ENCODE measurements around the gene NLRC5. TPM values are rescaled to one million over a fixed set of nuclear protein-coding genes. Genes with fewer than 3 reads are reported as not detected.
A peak's percentile ranks its signal among the peaks of the same experiment; 100 is the strongest.

NLRC5 gene
- total RNA-seq, 1 donor from 2014 or later: 44.9 TPM

DNA sequence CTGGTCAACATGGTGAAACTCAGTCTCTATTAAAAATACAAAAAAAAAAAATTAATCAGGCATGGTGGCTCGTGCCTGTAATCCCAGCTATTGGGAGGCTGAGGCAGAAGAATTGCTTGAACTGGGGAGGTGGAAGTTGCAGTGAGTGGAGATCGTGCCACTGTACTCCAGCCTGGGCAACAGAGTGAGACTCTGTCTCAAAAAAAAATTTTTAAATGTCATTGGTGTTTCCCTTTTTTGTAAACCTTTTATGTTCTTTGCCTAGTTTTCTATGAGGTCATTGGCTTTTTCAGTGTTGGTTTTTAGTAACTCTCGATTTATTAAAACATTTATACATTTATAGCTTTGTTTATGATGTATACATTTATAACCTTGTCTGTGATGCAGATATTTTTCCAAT, 18.2 kb downstream of the NLRC5 start:
- Histone ChIP-seq H3K4me1 (peaks cover 4% of the 10 kb centered on the region), H3K27me3 (no peaks in the 10 kb centered on the region), H3K4me3 (no peak overlapping the region), H3K27ac (no peak overlapping the region), H3K9me3 (no peaks in the 10 kb centered on the region), H3K36me3 (peaks cover 8% of the 10 kb centered on the region)
- TF ChIP-seq, protein P1, sequence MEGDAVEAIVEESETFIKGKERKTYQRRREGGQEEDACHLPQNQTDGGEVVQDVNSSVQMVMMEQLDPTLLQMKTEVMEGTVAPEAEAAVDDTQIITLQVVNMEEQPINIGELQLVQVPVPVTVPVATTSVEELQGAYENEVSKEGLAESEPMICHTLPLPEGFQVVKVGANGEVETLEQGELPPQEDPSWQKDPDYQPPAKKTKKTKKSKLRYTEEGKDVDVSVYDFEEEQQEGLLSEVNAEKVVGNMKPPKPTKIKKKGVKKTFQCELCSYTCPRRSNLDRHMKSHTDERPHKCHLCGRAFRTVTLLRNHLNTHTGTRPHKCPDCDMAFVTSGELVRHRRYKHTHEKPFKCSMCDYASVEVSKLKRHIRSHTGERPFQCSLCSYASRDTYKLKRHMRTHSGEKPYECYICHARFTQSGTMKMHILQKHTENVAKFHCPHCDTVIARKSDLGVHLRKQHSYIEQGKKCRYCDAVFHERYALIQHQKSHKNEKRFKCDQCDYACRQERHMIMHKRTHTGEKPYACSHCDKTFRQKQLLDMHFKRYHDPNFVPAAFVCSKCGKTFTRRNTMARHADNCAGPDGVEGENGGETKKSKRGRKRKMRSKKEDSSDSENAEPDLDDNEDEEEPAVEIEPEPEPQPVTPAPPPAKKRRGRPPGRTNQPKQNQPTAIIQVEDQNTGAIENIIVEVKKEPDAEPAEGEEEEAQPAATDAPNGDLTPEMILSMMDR (IDR thresholded peaks at IDR 0.05): no peak
- ATAC-seq: no peak
- DNase-seq: no peak
- intact Hi-C loops (cut with DNase I): no loop called here

DNA sequence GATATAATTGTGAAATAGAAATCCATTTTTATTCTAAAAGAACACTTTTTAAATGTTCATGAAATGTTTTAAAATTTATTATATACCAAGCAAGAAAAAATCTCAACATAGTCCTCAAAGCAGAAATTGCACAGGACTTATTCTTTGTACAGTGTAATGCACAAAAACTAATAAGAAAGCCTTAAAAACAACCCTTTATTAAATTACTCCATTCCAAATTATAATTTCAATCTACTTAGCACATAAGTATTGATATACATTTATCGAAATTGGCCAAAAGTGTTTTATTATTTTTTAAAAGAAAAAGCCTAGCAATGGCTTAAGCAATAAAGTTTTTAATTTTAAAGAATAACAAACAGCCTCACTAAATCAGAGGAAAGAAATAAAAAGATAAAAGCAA, 19.1 kb downstream of the NLRC5 start:
- H3K4me3 ChIP-seq: no peak overlapping the region
- H3K9me3 ChIP-seq: no peaks in the 10 kb centered on the region
- TF ChIP-seq, protein P1 (IDR thresholded peaks at IDR 0.05): no peak
- no peaks in the 10 kb centered on the region for H3K27me3 ChIP-seq
- H3K36me3 ChIP-seq: peaks cover 8% of the 10 kb centered on the region
- no peak for DNase-seq
- ATAC-seq: no peak
- no peak overlapping the region for H3K27ac ChIP-seq
- peaks cover 4% of the 10 kb centered on the region for H3K4me1 ChIP-seq
- intact Hi-C loops (cut with DNase I): no loop called here

DNA sequence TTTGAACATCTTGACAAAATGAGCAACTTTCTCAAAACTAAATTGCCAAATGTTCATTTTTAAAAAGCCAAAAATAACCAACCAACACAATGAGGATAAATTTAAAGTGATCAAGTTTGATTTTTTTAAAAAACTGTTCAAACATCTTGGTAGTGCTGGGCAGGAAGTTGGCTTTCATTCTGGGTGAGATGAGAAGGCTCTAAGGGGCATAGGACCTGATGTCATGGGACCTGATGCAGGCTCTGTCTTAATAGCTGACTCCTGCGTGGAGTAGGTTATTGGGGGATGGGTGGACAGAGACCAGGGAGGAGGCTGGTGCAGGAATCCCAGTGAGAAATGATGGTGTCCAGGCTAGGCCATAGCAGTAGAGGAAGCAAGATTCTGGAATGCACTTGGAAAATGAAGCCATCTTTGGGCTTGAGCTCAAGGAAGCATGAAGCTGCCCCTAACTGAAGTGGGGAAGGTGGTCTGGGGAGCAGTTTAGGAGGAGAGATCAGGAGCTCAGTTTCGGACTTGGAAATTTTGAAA, 20.4 kb downstream of the NLRC5 start:
- Histone ChIP-seq H3K27ac (no peak overlapping the region), H3K4me1 (peaks cover 12% of the 10 kb centered on the region), H3K36me3 (peaks cover 4% of the 10 kb centered on the region), H3K27me3 (no peaks in the 10 kb centered on the region), H3K9me3 (no peaks in the 10 kb centered on the region), H3K4me3 (no peak overlapping the region)
- ATAC-seq: no peak
- no peak for DNase-seq
- TF ChIP-seq, protein P1 (IDR thresholded peaks at IDR 0.05): no peak
- intact Hi-C loops (cut with DNase I): no loop called here

DNA sequence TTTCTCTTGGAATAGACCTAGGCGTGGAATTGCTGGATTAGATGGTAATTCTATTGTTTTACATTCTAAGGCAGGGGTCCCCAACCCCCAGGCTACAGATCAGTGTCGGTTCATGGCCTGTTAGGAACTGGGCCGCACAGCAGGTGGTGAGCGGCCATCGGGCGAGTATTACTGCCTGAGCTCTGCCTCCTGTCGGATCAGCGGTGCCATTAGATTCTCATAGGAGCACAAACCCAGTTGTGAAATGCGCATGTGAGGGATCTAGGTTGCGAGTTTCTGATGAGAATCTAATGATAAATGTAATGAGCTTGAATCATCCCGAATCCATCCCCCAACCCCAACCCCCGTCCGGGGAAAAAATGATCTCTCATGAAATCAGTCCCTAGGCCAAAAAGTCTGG, 23.0 kb downstream of the NLRC5 start:
- Histone ChIP-seq H3K9me3 (no peaks in the 10 kb centered on the region), H3K27me3 (no peaks in the 10 kb centered on the region), H3K4me1 (peaks cover 18% of the 10 kb centered on the region), H3K27ac (no peak overlapping the region), H3K4me3 (no peak overlapping the region), H3K36me3 (no peaks in the 10 kb centered on the region)
- ATAC-seq: no peak
- TF ChIP-seq, protein P1 (IDR thresholded peaks at IDR 0.05): no peak
- intact Hi-C loops (cut with DNase I): no loop called here
- DNase-seq: no peak

DNA sequence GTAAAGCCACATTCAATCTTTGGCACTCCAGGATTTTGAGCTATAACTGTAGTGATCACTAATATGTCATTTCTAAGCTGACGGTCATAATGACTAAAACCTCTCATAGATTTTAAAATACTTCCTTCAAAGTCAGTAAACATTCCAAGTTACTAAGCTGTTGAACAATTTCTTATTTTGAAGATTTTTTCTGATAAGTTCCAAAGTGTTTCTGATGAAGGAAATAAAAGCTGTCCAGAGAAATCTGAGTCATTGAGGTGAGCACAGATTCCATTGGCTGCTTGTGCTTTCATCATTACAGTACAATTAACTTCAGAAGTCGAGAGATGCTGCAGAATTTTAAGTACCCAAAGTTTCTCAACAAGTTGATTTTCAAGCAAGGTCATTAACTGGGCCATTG, 23.9 kb downstream of the NLRC5 start:
- Histone ChIP-seq H3K4me1 (peaks cover 18% of the 10 kb centered on the region), H3K27ac (no peak overlapping the region), H3K36me3 (peaks cover 4% of the 10 kb centered on the region), H3K4me3 (no peak overlapping the region), H3K27me3 (no peaks in the 10 kb centered on the region), H3K9me3 (no peaks in the 10 kb centered on the region)
- DNase-seq (no peak), ATAC-seq (no peak)
- TF ChIP-seq, protein P1 (IDR thresholded peaks at IDR 0.05): no peak
- intact Hi-C loops (cut with DNase I): no loop called here

DNA sequence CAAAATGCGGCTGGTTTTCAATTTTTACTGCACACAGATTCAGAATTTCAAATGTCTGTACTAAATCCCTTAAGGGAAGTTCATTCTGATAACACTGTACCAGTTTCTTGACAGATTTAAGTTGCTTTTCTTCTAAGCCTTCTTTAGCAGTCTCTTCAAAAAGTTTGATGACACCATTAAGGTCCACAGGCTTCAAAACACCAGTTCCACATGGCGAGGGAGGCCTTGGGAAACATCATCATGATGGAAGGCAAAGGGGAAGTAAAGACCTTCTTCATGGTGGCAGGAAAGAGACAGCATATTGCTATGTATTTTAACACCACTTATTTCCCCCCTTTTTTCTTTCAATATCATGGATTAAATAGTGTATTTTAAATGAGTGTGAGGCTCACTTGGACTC, 24.5 kb downstream of the NLRC5 start:
- ATAC-seq (no peak), DNase-seq (no peak)
- TF ChIP-seq, protein P1 (IDR thresholded peaks at IDR 0.05): no peak
- no peaks in the 10 kb centered on the region for H3K9me3 ChIP-seq
- H3K36me3 ChIP-seq: peaks cover 9% of the 10 kb centered on the region
- H3K27me3 ChIP-seq: no peaks in the 10 kb centered on the region
- no peak overlapping the region for H3K4me3 ChIP-seq
- peak overlapping the region; percentile 55 for H3K27ac ChIP-seq
- H3K4me1 ChIP-seq: peaks cover 14% of the 10 kb centered on the region
- intact Hi-C loops (cut with DNase I): no loop called here
